Astrocyte (in vitro differentiated cells and primary cell): ENCODE measurements around the gene POLR3B.

Source experiments
- EZH2 ChIP-seq: IDR thresholded peaks from 2 replicates; pipeline ENCODE4 v1.6.1; 2012; ENCODE audit warnings: mild to moderate bottlenecking, low read length, inconsistent platforms; ENCODE audit not compliant: insufficient read depth
- TF ChIP-seq, protein P1 (sequence below): IDR thresholded peaks from 2 replicates; pipeline ENCODE4 v1.5.1; 2011; ENCODE audit warnings: low read depth, mild to moderate bottlenecking, inconsistent platforms, low read length, moderate library complexity; ENCODE audit not compliant: insufficient read depth

- TF ChIP-seq, protein P1, sequence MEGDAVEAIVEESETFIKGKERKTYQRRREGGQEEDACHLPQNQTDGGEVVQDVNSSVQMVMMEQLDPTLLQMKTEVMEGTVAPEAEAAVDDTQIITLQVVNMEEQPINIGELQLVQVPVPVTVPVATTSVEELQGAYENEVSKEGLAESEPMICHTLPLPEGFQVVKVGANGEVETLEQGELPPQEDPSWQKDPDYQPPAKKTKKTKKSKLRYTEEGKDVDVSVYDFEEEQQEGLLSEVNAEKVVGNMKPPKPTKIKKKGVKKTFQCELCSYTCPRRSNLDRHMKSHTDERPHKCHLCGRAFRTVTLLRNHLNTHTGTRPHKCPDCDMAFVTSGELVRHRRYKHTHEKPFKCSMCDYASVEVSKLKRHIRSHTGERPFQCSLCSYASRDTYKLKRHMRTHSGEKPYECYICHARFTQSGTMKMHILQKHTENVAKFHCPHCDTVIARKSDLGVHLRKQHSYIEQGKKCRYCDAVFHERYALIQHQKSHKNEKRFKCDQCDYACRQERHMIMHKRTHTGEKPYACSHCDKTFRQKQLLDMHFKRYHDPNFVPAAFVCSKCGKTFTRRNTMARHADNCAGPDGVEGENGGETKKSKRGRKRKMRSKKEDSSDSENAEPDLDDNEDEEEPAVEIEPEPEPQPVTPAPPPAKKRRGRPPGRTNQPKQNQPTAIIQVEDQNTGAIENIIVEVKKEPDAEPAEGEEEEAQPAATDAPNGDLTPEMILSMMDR, result no peak
- no peak for TF ChIP-seq EZH2
Measured at GRCh38 chr12:106511365-106511764, 153.8 kb downstream of the POLR3B start.
